BE2C (cell line): ENCODE data around the gene ARVCF.
A peak's percentile ranks its signal among the peaks of the same experiment; 100 is the strongest.

Source experiments
- DNase-seq: peaks from one replicate; pipeline ENCODE4 v3.0.0-alpha.2; 2020
- H3K27me3 ChIP-seq: fragments of 250-450 bp; sonication (Bioruptor Pico); 2 replicates; pipeline ENCODE4 v1.5.1; 2020; ENCODE audit warnings: mild to moderate bottlenecking
- H3K36me3 ChIP-seq: fragments of 250-450 bp; sonication (Bioruptor Pico); 2 replicates; pipeline ENCODE4 v1.5.1; 2020; ENCODE audit warnings: mild to moderate bottlenecking
- H3K4me1 ChIP-seq: fragments of 250-450 bp; sonication (Bioruptor Pico); 2 replicates; pipeline ENCODE4 v1.5.1; 2020
- H3K4me3 ChIP-seq: 2 replicates; pipeline ENCODE4 v1.5.1; 2011; ENCODE audit warnings: low read depth, low read length
- H3K9me3 ChIP-seq: fragments of 250-450 bp; sonication (Bioruptor Pico); 2 replicates; pipeline ENCODE4 v1.5.1; 2020
- CTCF ChIP-seq: IDR thresholded peaks from 2 replicates; pipeline ENCODE4 v1.5.1; 2012; ENCODE audit warnings: mild to moderate bottlenecking, low read depth, low read length

Gene ARVCF

GRCh38 chr22:19959587-19960490, 56.8 kb downstream of the ARVCF start:
- H3K4me1 ChIP-seq: peaks cover 21% of the 10 kb centered on the region
- peaks cover 14% of the 10 kb centered on the region for H3K36me3 ChIP-seq
- H3K27me3 ChIP-seq: no peaks in the 10 kb centered on the region
- no peaks in the 10 kb centered on the region for H3K9me3 ChIP-seq
- no peak for DNase-seq
- H3K4me3 ChIP-seq: peak overlapping the region; percentile 13; the same call in 1 of the 2 replicates
- no peak for TF ChIP-seq CTCF

GRCh38 chr22:19959043-19959586, 57.5 kb downstream of the ARVCF start:
- no peaks in the 10 kb centered on the region for H3K9me3 ChIP-seq
- DNase-seq: peak; percentile 86
- H3K27me3 ChIP-seq: no peaks in the 10 kb centered on the region
- peaks cover 21% of the 10 kb centered on the region for H3K4me1 ChIP-seq
- H3K36me3 ChIP-seq: peaks cover 8% of the 10 kb centered on the region
- no peak for TF ChIP-seq CTCF
- H3K4me3 ChIP-seq: peak overlapping the region; percentile 26

- peaks cover 19% of the 10 kb centered on the region for H3K4me1 ChIP-seq
- TF ChIP-seq CTCF: no peak
- no peak overlapping the region; the same call in 1 of the 2 replicates for H3K4me3 ChIP-seq
- peaks cover under 1% of the 10 kb centered on the region for H3K36me3 ChIP-seq
- H3K27me3 ChIP-seq: no peaks in the 10 kb centered on the region
- no peaks in the 10 kb centered on the region for H3K9me3 ChIP-seq
- DNase-seq: no peak
These were observed 58.3 kb downstream of the ARVCF start for GRCh38 chr22:19958083-19959042.

GRCh38 chr22:19957445-19957844, 59.2 kb downstream of the ARVCF start:
- Histone ChIP-seq H3K4me3 (no peak overlapping the region), H3K9me3 (no peaks in the 10 kb centered on the region), H3K27me3 (no peaks in the 10 kb centered on the region), H3K4me1 (peaks cover 10% of the 10 kb centered on the region), H3K36me3 (no peaks in the 10 kb centered on the region)
- peak; percentile 24; the same call in 1 of the 2 replicates for TF ChIP-seq CTCF
- no peak for DNase-seq

- Histone ChIP-seq H3K4me3 (no peak overlapping the region), H3K36me3 (peaks cover 8% of the 10 kb centered on the region; the same call in 1 of the 2 replicates), H3K4me1 (peaks cover 3% of the 10 kb centered on the region; the same call in 1 of the 2 replicates), H3K27me3 (no peaks in the 10 kb centered on the region), H3K9me3 (no peaks in the 10 kb centered on the region)
- TF ChIP-seq CTCF: no peak
- DNase-seq: no peak
These were observed 61.1 kb downstream of the ARVCF start for GRCh38 chr22:19955241-19956128.
